ENCODE measurements around the gene NTHL1. TPM values are rescaled to one million over a fixed set of nuclear protein-coding genes. Genes with fewer than 3 reads are reported as not detected.
A peak's percentile ranks its signal among the peaks of the same experiment; 100 is the strongest.

NTHL1 gene
- total RNA-seq, 1 experiment from 2014 or later: 39.8 TPM

- ATAC-seq (no peak), DNase-seq (ENCODE audit: low read depth, low spot score) (no peak)
- intact Hi-C loops (cut with micrococcal nuclease; ENCODE audit: unreplicated experiment) (loop anchor here (10.0 kb wide), 1 partner anchor 121 kb away; the partner anchor contains the start of gene RAB26), in situ Hi-C loops (cut with HindIII; ENCODE audit: low pct_unique_long_range_greater_than_20kb, low sequenced_read_pairs) (no loop called here)
- H3K36me3 ChIP-seq (ENCODE audit: control insufficient read depth, insufficient read depth, low read length): no peaks in the 10 kb centered on the region; the same call in 1 of the 2 replicates
- no TSS peak for BruUV-seq (replicated peaks)
- H3K27me3 ChIP-seq (ENCODE audit: control insufficient read depth, insufficient read depth, low read length): no peaks in the 10 kb centered on the region
- H3K4me3 ChIP-seq (ENCODE audit: low read depth in 2 of 2, low read length in 2 of 2): no peak overlapping the region
- ChIA-PET CTCF (no interaction called here), POLR2A (interaction anchor here (0.5 kb wide), 1 partner anchor 539 kb away, joined by 8 read pairs; no protein-coding TSS in a partner anchor)
- H3K9me3 ChIP-seq (ENCODE audit: control insufficient read depth, insufficient read depth, low read depth, low read length): no peaks in the 10 kb centered on the region
- peak overlapping the region; percentile 79 for H3K27ac ChIP-seq (ENCODE audit: low read length)
- TF ChIP-seq REST (IDR thresholded peaks at IDR 0.05; ENCODE audit: insufficient read depth in 1 of 2, low read depth in 2 of 2, low read length in 1 of 2) (no peak), CTCF (IDR thresholded peaks at IDR 0.05) (no peak), POLR2AphosphoS5 (IDR thresholded peaks at IDR 0.05; ENCODE audit: low read depth, low read length) (no peak), SIN3A (IDR thresholded peaks at IDR 0.05; ENCODE audit: borderline replicate concordance, insufficient read depth, low read depth, low read length) (no peak), TCF7L2 (IDR thresholded peaks at IDR 0.05; ENCODE audit: low read depth, low read length) (no peak)
- peaks cover 32% of the 10 kb centered on the region for H3K4me1 ChIP-seq (ENCODE audit: control insufficient read depth, insufficient read depth, low read length)
These were observed 23.6 kb downstream of the NTHL1 start for GRCh38 chr16:2024032-2024420.

- Histone ChIP-seq H3K4me1 (ENCODE audit: control insufficient read depth, insufficient read depth, low read length) (peaks cover 25% of the 10 kb centered on the region), H3K9me3 (ENCODE audit: control insufficient read depth, insufficient read depth, low read depth, low read length) (no peaks in the 10 kb centered on the region), H3K4me3 (ENCODE audit: low read depth in 2 of 2, low read length in 2 of 2) (peak overlapping the region; percentile 35 to 47), H3K27ac (ENCODE audit: low read length) (peak overlapping the region; percentile 79), H3K36me3 (ENCODE audit: control insufficient read depth, insufficient read depth, low read length) (no peaks in the 10 kb centered on the region; the same call in 1 of the 2 replicates), H3K27me3 (ENCODE audit: control insufficient read depth, insufficient read depth, low read length) (no peaks in the 10 kb centered on the region)
- BruUV-seq (replicated peaks): no TSS peak
- POLR2A ChIA-PET: interaction anchor here (0.5 to 1.1 kb wide), 5 partner anchors 22 to 539 kb away, joined by 3 to 8 read pairs (median 4); no protein-coding TSS in a partner anchor
- intact Hi-C loops (cut with micrococcal nuclease; ENCODE audit: unreplicated experiment) (loop anchor here (10.0 kb wide), 1 partner anchor 121 kb away; the partner anchor contains the start of gene RAB26), in situ Hi-C loops (cut with HindIII; ENCODE audit: low pct_unique_long_range_greater_than_20kb, low sequenced_read_pairs) (no loop called here)
- CTCF ChIA-PET: interaction anchor here (0.6 to 1.7 kb wide), 10 partner anchors 8 to 215 kb away, joined by 3 to 22 read pairs (median 5); partner anchors contain the start of genes NTHL1 and TSC2
- ATAC-seq: peak; percentile 80
- TF ChIP-seq POLR2AphosphoS5 (IDR thresholded peaks at IDR 0.05; ENCODE audit: low read depth, low read length) (peak; percentile 41; the same call in 1 of the 2 replicates), CTCF (IDR thresholded peaks at IDR 0.05) (peak; percentile 96), REST (IDR thresholded peaks at IDR 0.05; ENCODE audit: insufficient read depth in 1 of 2, low read depth in 2 of 2, low read length in 1 of 2) (peak in 1 of 2 experiments; percentile 67; a peak in 1 of 4 replicates), SIN3A (IDR thresholded peaks at IDR 0.05; ENCODE audit: borderline replicate concordance, insufficient read depth, low read depth, low read length) (peak; percentile 56; the same call in 1 of the 2 replicates), TCF7L2 (IDR thresholded peaks at IDR 0.05; ENCODE audit: low read depth, low read length) (no peak)
- peak; percentile 63 for DNase-seq (ENCODE audit: low read depth, low spot score)
These were observed 24.3 kb downstream of the NTHL1 start for GRCh38 chr16:2023092-2024031.
